Mucosa of descending colon (tissue), 3 donors: ENCODE results near the gene C16orf90. TPM values are rescaled to one million over a fixed set of nuclear protein-coding genes. Genes with fewer than 3 reads are reported as not detected.

ENCODE experiments used
- ATAC-seq: fragments of 200-7000 bp; cut with Tn5 transposase; one replicate; pipeline ENCODE4 v1.9.1; 2020; ENCODE audit warnings: mild to moderate bottlenecking, moderate library complexity
- DNase-seq, 3 donors: peaks; one replicate each; pipeline ENCODE4 v3.0.0-alpha.2; 2020
- H3K36me3 ChIP-seq: fragments of 200-600 bp; one replicate; pipeline ENCODE4 v1.8.0; 2021; ENCODE audit warnings: low read depth, mild to moderate bottlenecking
- H3K4me1 ChIP-seq: fragments of 200-600 bp; one replicate; pipeline ENCODE4 v1.8.0; 2021; ENCODE audit warnings: low read depth, mild to moderate bottlenecking
- H3K4me3 ChIP-seq: fragments of 200-600 bp; one replicate; pipeline ENCODE4 v1.8.0; 2021; ENCODE audit warnings: mild to moderate bottlenecking
- H3K9me3 ChIP-seq: fragments of 200-600 bp; one replicate; pipeline ENCODE4 v1.8.0; 2021; ENCODE audit warnings: mild to moderate bottlenecking
- CTCF ChIP-seq: fragments of 200-600 bp; IDR thresholded peaks from one replicate; pipeline ENCODE4 v1.8.0; 2022; ENCODE audit warnings: antibody characterized with exemption, mild to moderate bottlenecking
- intact Hi-C, 2 donors: fragments of 100-400 bp; cut with DNase I in 1 of 2; cut with micrococcal nuclease in 1 of 2; formaldehyde crosslinking; loops; one replicate each; pipeline versions ENCODE4 v1.11.0 to v1.11.1; 2022; cut with DNase I, micrococcal nuclease
- total RNA-seq, 3 donors: library from RNA; stranded (reverse); fragmentation: NEBNext Ultra II Directional in 2 of 3; extraction: Animal tissue kit (Norgen Biotek cat#: 25700) in 2 of 3; gene quantifications; one replicate each; pipeline versions ENCODE4 v1.2.1 to v1.2.4, GENCODE V29; 2021 to 2023
- donor health status: DM: no; HTN: no; CAD: no; lungs with moderate emphysema.
- donor health status: DM: no; HTN: no; CAD: no.
- donor health status: DM: no; HTN: yes; CAD: no.

C16orf90 gene
- total RNA-seq, 3 donors from 2014 or later: not detected

DNA sequence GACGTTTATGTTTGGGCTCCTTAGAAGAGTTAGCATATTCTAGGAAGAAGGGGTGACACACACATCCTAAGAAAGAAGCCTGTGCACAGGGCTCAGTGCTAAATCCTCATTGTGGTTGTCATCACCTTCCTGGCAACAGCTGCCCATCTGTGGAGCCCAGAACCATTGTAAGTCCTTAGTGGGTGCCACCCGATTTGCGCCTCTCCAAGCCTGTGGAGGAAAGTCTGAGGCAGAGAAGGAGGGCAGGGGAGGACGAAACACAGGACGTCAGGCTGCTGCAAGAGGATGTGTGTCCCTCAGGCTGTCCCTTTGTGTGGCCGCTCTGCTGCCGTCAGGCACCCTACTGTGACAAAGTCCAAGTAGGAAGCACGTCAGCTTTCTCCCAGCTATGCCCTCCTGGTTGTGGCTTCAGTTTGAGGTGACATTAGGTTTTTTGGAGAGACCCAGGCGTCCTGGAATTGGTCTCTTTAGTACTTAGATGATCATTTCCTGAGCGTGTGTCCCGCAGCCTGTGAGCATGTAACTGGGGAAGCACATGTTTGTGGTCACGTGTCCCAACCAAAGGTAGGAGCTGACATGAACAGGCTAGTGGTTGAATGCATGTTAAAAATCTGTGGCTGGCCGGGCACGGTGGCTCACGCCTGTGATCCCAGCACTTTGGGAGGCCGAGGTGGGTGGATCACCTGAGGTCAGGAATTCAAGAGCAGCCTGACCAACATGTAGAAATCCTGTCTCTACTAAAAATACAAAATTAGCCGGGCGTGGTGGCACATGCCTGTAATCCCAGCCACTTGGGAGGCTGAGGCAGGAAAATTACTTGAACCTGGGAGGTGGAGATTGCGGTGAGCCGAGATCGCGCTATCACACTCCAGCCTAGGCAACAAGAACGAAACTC, 16.2 kb upstream of the C16orf90 start:
- Histone ChIP-seq H3K4me1 (no peaks in the 10 kb centered on the region), H3K4me3 (no peak overlapping the region), H3K36me3 (no peaks in the 10 kb centered on the region), H3K9me3 (no peaks in the 10 kb centered on the region)
- intact Hi-C loops: no loop called here
- no peak for ATAC-seq
- TF ChIP-seq CTCF: no peak
- DNase-seq: no peak

GRCh38 chr16:3510416-3510815, 15.1 kb upstream of the C16orf90 start:
- no peak for TF ChIP-seq CTCF
- DNase-seq: no peak

DNA sequence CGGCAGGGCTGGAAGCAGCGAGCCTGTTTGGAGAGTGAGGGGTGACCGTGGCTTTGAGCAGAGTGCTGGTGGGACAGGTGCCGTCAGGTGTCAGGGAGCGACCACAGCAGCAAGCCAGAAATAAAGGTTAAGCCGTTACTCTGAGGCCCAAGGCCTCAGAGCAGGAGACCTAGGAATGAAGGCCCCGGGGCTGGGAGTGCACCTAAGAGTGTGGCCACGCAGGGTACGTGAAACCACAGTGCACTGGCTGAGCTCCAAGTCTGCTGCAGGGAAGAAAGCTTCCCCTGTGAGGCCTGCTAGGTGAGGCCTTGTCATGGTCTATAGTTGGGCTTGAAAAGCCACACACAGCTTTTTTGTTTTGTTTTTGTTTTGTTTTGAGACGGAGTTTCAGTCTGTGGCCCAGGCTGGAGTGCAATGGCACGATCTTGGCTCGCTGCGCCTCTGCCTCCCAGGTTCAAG, 14.2 kb upstream of the C16orf90 start:
- Histone ChIP-seq H3K4me1 (no peaks in the 10 kb centered on the region), H3K36me3 (no peaks in the 10 kb centered on the region), H3K4me3 (no peak overlapping the region), H3K9me3 (no peaks in the 10 kb centered on the region)
- ATAC-seq (peak; percentile 83), DNase-seq (peak; percentile 61 to 76 (median 62))
- no peak for TF ChIP-seq CTCF
- intact Hi-C loops: no loop called here

More at GRCh38 chr16:3510416-3510815, 15.1 kb upstream of the C16orf90 start:
- Histone ChIP-seq H3K4me3 (no peak overlapping the region), H3K36me3 (no peaks in the 10 kb centered on the region), H3K9me3 (no peaks in the 10 kb centered on the region), H3K4me1 (no peaks in the 10 kb centered on the region)
- no peak for ATAC-seq
- intact Hi-C loops: no loop called here

GRCh38 chr16:3508736-3509135, 13.4 kb upstream of the C16orf90 start:
- no peaks in the 10 kb centered on the region for H3K4me1 ChIP-seq
- H3K9me3 ChIP-seq: no peaks in the 10 kb centered on the region
- DNase-seq (no peak), ATAC-seq (no peak)
- no peak for TF ChIP-seq CTCF
- intact Hi-C loops: no loop called here
- no peak overlapping the region for H3K4me3 ChIP-seq
- no peaks in the 10 kb centered on the region for H3K36me3 ChIP-seq

- peak; percentile 2 for ATAC-seq
- Histone ChIP-seq H3K36me3 (no peaks in the 10 kb centered on the region), H3K9me3 (no peaks in the 10 kb centered on the region), H3K4me3 (no peak overlapping the region), H3K4me1 (peaks cover 13% of the 10 kb centered on the region)
- DNase-seq: peak in 1 of 3 donors; percentile 61
- intact Hi-C loops: no loop called here
- TF ChIP-seq CTCF: no peak
These were observed 8.2 kb upstream of the C16orf90 start for GRCh38 chr16:3503523-3503922.
